ENCODE measurements around the gene FBN3.
"Not testable (repeated sequence)": the region's sequence is repeated elsewhere in the genome, so short reads cannot be mapped to it uniquely, and the experiment has no call there.

Gene FBN3

DNA sequence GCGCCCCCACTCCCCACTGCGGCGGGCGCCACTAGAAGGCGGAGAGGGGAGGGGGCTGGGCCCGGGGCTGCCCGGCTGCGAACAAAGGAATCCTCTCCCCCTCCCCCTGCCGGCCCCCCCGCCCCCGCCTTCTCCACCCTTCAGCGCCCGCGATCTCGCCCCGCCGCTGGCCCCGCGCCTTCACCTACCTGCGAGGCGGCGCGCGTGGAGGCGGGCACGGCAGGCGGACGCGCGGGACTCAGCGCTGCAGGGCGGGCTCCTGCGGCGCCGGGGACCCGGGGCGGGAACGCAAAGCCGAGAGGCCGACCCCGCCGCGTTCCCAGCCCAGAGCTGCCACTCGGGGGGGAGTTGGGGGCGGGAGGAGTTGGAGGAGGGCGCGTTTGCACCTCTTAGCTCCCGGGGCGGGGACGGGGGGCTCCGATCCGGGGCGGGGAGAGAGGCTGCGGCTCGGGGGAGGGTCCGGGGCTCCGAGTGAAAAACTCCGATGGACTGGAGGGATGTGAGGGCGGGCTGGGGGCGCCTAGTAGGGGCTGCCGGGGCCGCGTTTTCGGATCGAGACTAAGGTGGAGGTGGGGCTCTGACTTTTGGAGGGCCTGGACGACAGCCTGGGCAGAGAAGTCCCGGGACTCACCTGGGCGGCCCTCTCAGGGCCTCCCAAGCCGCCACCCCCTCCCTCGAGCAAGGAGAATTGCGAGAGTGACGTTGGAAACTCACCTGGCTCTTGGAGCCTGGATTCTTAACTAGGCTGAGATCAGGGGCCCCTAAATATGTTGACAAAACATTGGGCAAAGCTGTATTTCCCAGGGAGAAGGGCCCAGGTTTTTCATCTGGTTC lies at the start of gene FBN3:
TSS of gene FBN3 (minus strand) at position 332 of the 834 bp plus-strand sequence. CDS start 2,112 bp downstream, outside the sequence.
- no peak for DNase-seq

DNA sequence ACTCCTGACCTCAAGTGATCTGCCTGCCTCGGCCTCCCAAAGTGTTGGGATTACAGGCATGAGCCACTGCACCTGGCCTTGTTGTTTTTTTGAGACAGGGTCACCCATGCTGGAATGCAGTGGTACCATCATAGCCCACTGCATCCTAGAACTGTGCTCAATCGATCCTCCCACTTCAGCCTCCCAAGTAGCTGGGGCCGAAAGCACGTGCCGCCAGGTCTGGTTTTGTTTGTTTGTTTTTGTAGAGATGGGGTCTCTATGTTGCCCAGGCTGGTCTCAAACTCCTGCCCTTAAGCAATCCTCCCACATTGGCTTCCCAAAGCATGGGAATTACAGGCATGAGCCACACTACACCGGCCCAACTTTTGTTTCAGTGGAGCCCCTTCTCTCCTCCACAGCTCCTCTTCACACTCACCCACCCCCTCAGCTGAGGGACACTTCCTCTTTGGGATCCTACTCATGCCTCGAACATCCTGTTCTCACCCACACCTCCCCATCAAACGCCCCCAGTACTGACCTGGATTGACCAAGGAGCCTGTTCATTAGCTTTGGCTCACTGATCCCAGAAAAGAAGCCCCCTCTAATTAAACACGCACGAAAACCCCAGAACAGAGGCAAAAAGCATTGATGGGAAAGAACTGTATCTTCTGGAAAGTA lies 47.0 kb upstream of the FBN3 start:
- DNase-seq: no peak

DNA sequence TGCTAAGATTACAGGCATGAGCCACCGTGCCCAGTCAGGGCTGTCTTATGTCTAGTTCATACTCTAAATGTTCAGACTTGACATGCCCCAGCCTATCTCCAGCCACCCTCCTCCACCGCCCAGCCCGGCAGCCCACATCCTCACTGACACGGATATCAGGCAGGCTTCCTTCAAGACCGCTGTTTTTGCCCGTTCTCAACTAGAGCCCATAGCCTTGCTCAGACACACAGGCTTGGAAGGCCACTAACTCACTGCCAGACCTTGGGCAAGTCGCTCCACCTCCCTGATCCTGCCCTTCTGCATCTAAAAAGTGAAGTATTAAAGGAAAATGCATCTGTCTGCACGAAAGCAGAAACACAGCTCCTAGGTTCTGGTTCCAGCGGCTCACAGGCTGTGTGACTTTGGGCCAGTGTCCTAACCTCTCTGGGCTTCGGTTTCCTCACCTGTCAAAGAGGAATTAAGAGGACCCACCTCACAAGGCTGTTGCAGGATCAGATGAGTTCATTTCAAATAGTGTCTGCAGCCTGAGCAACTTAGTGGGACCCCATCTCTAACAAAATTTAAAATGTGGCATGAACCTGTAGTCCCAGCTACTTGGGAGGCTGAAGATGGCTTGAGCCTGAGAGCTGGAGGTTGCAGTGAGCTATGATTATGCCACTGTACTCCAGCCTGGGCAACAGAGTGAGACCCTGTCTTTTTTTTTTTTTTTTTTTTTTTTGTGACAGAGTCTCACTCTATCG lies 45.3 kb upstream of the FBN3 start:
- DNase-seq: no peak

- no peak for DNase-seq
Observed at GRCh38 chr19:8192221-8192820, 42.9 kb upstream of the FBN3 start.

DNA sequence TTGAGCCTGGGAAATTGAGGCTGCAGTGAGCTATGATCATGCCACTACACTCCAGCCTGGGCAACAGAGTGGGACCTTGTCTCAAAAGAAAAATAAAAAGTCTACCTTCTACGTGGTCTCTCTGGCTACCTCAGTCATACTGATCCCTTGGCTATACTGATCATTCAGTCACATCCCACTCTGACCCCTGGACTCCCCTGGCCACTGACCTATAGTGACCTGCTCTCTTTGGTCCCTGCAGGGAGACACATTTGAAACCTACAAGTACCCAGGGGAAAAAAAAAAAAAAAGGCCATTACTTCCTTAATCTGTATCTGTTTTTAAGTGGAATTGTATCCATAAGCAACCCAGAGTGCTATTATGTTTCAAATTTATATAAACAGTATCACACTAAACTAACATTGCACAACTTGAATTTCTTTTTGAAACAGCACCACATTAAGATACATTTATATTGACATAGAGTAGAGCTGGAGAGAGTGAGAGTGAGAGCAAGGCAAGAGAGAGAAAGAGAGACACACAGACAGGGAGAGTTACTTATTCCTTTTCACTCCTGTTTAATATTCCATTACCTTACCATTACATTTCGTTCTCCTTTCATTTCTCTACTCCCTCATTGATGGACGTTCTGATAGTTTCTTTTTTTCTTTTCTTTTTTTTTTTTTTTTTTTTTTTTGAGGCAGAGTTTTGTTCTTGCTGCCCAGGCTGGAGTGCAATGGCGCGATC lies 36.1 kb upstream of the FBN3 start:
- no peak for DNase-seq

- DNase-seq: no peak
Observed at GRCh38 chr19:8184274-8184673, 34.9 kb upstream of the FBN3 start.

- no peak for DNase-seq
Observed at GRCh38 chr19:8180018-8180417, 30.6 kb upstream of the FBN3 start.

GRCh38 chr19:8174706-8175105 lies 25.3 kb upstream of the FBN3 start:
- DNase-seq: no peak

- DNase-seq: no peak
Observed at GRCh38 chr19:8168537-8168936, 19.1 kb upstream of the FBN3 start.

DNA sequence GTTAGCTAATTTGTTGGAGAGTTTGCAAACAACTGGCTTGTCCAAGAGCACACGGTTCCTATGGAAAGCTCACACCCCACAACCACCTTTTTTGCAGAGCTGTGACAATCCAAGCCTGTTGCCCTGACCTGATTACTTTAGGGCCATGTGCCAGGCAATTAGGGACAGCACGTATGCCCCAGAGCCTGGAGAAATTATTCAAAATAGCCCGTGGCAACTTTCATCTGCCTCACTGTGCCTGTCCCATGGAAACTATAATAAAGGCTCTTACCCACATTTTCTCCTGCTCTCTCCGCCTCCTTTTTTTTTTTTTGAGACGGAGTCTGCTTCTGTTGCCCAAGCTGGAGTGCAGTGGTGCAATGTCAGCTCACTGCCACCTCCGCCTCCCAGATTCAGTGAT lies 18.6 kb upstream of the FBN3 start:
- no peak for DNase-seq

- no peak for DNase-seq
Observed at GRCh38 chr19:8163759-8164158, 14.4 kb upstream of the FBN3 start.

DNA sequence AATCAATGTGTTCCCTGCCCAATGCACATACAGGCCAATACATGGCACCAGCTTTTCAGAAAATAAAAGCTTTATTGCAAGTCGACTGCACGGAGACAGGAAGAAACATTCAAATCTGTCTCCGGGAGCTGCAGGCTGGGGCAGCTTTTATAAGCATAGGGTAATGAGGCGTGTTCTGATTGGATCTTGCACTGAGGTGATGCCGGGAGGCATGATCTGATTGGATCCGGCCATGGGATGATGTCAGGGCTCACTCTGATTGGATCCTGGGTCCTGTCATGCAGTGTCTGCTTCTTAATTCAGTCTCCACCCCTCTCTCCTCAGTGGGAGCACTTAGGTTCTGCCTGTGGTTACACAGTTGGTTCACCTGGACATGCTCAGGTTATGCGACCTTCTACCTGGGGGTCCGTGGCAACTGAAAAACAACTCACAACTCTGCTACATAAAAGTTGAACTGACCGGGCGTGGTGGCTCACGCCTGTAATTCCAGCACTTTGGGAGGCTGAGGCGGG lies 11.8 kb upstream of the FBN3 start:
- no peak for DNase-seq

DNA sequence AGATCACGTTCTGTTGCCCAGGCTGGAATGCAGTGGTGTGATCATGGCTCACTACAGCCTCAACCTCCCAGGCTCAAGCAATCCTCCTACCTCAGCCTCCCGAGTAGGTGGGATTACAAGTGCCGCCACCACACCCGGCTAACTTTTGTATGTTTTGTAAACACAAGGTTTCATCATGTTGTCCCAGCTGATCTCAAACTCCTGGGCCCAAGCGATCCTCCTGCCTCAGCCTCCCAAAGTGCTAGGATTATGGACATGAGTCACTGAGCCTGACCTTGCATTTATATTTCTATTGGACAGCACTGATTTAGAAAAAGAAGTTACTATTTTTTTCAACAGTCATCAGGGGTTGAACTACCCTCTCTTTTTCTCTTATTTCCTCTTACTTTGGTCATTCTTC lies 9.9 kb upstream of the FBN3 start:
- DNase-seq: not testable (repeated sequence)

DNA sequence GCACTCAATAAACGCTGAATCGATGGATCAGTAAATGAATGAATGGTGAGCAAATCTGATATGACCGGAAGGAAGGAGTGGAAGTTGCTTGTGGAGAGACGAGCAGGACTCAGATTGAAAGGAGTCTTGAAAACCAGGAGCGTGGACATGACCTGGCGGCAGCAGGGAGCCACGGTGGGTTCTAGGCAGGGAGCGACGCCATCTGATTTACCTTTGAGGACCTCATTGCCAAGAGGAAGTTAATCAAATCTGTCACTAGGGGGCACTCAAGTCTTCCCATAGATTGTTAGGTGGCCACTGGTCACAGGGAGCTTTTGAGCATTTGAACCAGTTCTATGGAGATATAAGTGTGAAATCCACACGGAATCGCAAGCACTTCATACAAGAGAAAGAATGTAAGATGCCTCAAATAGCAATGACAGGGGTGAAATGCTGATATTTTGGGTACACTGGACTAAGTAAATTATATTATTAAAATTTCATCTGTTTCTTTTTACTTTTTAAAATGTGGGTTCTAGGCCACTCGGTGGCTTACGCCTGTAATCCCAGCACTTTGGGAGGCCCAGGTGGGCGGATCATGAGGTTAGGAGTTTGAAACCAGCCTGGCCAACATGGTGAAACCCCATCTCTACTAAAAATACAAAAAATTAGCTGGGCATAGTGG lies 9.2 kb upstream of the FBN3 start:
- peak; percentile 64 for DNase-seq

GRCh38 chr19:8155318-8155717 lies 5.9 kb upstream of the FBN3 start:
- no peak for DNase-seq

DNA sequence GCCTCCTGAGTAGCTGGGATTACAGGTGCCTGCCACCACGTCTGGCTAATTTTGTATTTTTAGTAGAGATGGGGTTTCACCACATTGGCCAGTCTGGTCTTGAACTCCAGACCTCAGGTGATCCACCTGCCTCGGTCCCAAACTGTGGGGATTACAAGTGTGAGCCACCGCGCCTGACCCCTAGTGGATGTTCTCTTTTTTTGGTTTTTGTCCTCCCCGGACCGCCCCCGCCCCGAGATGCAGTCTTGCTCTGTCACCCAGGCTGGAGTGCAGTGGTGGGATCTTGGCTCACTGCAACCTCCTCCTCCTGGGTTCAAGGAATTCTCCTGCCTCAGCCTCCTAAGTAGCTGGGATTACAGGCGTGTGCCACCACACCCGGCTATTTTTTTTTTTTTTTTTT lies 4.6 kb upstream of the FBN3 start:
- DNase-seq: not testable (repeated sequence)

DNA sequence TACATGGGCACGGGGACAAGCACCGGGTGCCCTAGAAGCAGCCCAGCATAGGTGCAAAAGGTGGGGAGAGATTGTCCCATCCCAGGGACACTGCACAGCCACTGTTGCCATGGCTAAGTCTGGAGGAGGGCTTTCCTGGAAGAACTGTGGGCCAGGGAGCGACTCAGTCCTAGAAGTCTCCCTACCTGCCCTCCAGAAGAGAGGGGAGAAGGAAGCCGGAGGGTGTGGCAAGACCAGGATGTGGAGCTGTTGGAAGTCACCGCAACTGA lies 2.3 kb upstream of the FBN3 start:
- DNase-seq: no peak

DNA sequence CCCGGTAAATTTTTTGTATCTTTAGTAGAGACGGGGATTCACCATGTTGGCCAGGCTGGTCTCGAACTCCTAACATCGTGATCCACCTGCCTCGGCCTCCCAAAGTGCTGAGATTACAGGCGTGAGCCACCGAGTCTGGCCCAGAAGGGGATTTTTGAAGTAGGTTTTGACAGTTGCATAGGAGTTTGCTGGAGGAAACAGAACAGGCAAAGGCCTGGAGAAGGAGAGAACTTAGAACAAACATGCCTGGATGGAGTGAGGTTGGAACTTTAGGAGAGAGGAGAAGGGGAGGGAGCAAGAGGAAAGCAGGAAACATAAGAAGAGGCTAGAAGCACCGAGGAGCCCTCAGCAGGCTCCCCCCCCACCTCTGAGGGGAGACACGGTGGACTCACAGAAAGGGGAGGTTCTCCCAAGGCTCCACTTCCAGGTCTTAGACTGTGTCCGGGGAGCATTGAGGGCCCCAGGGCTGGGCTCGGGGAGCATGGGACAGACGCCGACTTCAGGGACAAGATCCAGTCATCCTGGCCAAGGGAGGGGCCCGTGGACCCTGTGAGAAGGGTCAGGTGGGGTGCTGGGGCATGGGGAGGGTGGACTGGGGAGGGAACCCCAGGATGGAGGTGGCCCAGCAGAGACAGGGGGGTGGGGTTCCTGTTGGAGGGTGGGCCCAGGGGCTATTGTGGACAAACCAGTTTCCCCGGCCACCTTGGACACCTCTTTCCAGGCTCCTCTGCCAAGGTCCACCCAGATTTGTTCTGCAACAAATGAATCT lies 1.8 kb upstream of the FBN3 start:
- no peak for DNase-seq

DNA sequence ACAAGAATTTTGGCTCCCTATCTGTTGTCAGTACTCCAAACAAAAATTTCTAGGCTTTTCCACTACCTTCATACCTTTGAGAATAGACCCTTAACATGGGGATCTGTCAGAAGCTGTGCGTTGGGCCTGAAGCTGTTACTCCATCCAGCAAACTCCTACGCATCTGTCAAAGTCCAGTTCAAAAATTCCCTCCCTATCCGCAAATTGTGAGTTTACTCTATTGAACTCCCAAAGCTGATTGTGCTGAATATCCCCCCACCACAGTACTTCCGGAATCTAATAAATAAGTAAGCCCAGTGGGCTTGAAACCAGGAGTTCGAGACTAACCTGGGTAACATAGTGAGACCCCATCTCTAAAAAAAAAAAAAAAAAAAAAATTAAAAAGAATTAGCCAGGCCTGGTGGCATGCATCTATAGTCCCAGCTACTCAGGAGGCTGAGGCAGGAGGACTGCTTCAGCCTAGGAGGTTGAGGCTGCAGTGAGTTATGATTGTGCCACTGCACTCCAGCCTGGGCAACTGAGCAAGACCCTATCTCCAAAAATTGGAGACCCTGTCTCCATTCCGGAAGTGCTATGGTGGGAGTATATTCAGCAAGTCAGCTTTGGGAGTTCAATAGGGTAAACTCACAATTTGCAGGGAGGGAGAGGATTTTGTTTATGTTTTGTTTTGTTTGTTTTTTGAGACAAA lies 930 bp upstream of the FBN3 start:
- DNase-seq: no peak

- no peak for DNase-seq
Observed at GRCh38 chr19:8148410-8149260, 757 bp downstream of the FBN3 start.

All from amniotic stem cell (primary cell).